ENCODE measurements around the gene GSG1.

DNA sequence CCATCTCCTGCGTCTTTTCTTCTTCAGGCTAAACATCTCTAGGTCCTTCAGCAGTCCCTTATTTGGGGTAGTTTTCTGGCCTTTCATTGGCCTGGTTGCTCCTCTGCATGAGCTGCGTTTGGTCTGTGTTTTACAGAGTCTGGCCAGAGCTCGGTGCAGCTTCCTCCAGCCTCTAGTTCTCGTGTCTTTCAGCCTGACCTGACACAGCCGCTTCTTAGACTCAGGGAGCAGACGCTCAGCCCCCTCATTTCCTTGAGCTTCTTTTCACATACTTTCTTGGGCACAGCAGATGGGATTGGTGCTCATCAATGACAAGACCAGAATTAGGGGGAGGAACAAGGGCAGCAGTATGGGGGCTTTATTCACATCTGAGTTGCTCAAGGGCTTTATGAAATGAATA lies 13.6 kb upstream of the GSG1 start:
- no peak for TF ChIP-seq EZH2 (IDR thresholded peaks at IDR 0.05; ENCODE audit: insufficient read depth, poor library complexity, severe bottlenecking)
- TF ChIP-seq EZH2phosphoT487 (IDR thresholded peaks at IDR 0.05; ENCODE audit: insufficient read depth, low read depth), result no peak

All from GM23248 (cell line).